ENCODE measurements around the gene YTHDF2. TPM values are rescaled to one million over a fixed set of nuclear protein-coding genes. Genes with fewer than 3 reads are reported as not detected.

YTHDF2 gene
- total RNA-seq, 1 experiment from 2014 or later, result 97.3 TPM

- ChIA-PET POLR2A (interaction anchor here (0.6 to 1.4 kb wide), 3 partner anchors 69 to 122 kb away, joined by 6 to 11 read pairs (median 8); partner anchors contain the start of gene GMEB1), CTCF (interaction anchor here (0.5 to 0.7 kb wide), 11 partner anchors 15 to 295 kb away, joined by 3 to 19 read pairs (median 7); partner anchors contain the start of genes GMEB1 and TAF12)
- Histone ChIP-seq H3K9me3 (ENCODE audit: control insufficient read depth, insufficient read depth, low read depth, low read length) (no peaks in the 10 kb centered on the region), H3K4me3 (ENCODE audit: low read depth in 2 of 2, low read length in 2 of 2) (peak overlapping the region; percentile 94 to 95), H3K4me1 (ENCODE audit: control insufficient read depth, insufficient read depth, low read length) (peaks cover 26% of the 10 kb centered on the region), H3K27me3 (ENCODE audit: control insufficient read depth, insufficient read depth, low read length) (no peaks in the 10 kb centered on the region), H3K36me3 (ENCODE audit: control insufficient read depth, insufficient read depth, low read length) (peaks cover 37% of the 10 kb centered on the region), H3K27ac (ENCODE audit: low read length) (peak overlapping the region; percentile 98)
- no TSS peak for BruUV-seq (replicated peaks)
- in situ Hi-C loops (cut with HindIII; ENCODE audit: low pct_unique_long_range_greater_than_20kb, low sequenced_read_pairs), result no loop called here
- intact Hi-C loops (cut with micrococcal nuclease; ENCODE audit: unreplicated experiment), result loop anchor here (1.0 kb wide), 1 partner anchor 89 kb away; the partner anchor contains the start of gene RNU11
- DNase-seq (ENCODE audit: low read depth, low spot score), result no peak
- ATAC-seq, result peak; percentile 25
- TF ChIP-seq SIN3A (IDR thresholded peaks at IDR 0.05; ENCODE audit: borderline replicate concordance, insufficient read depth, low read depth, low read length) (no peak), TCF7L2 (IDR thresholded peaks at IDR 0.05; ENCODE audit: low read depth, low read length) (no peak), POLR2AphosphoS5 (IDR thresholded peaks at IDR 0.05; ENCODE audit: low read depth, low read length) (no peak; the same call in 1 of the 2 replicates), CTCF (IDR thresholded peaks at IDR 0.05) (no peak)
- TF ChIP-seq, protein P1, sequence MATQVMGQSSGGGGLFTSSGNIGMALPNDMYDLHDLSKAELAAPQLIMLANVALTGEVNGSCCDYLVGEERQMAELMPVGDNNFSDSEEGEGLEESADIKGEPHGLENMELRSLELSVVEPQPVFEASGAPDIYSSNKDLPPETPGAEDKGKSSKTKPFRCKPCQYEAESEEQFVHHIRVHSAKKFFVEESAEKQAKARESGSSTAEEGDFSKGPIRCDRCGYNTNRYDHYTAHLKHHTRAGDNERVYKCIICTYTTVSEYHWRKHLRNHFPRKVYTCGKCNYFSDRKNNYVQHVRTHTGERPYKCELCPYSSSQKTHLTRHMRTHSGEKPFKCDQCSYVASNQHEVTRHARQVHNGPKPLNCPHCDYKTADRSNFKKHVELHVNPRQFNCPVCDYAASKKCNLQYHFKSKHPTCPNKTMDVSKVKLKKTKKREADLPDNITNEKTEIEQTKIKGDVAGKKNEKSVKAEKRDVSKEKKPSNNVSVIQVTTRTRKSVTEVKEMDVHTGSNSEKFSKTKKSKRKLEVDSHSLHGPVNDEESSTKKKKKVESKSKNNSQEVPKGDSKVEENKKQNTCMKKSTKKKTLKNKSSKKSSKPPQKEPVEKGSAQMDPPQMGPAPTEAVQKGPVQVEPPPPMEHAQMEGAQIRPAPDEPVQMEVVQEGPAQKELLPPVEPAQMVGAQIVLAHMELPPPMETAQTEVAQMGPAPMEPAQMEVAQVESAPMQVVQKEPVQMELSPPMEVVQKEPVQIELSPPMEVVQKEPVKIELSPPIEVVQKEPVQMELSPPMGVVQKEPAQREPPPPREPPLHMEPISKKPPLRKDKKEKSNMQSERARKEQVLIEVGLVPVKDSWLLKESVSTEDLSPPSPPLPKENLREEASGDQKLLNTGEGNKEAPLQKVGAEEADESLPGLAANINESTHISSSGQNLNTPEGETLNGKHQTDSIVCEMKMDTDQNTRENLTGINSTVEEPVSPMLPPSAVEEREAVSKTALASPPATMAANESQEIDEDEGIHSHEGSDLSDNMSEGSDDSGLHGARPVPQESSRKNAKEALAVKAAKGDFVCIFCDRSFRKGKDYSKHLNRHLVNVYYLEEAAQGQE (IDR thresholded peaks at IDR 0.05; ENCODE audit: insufficient read depth in 1 of 2, low read depth in 2 of 2, low read length in 1 of 2), result no peak
These were observed 780 bp downstream of the YTHDF2 start for GRCh38 chr1:28737307-28738132.

DNA sequence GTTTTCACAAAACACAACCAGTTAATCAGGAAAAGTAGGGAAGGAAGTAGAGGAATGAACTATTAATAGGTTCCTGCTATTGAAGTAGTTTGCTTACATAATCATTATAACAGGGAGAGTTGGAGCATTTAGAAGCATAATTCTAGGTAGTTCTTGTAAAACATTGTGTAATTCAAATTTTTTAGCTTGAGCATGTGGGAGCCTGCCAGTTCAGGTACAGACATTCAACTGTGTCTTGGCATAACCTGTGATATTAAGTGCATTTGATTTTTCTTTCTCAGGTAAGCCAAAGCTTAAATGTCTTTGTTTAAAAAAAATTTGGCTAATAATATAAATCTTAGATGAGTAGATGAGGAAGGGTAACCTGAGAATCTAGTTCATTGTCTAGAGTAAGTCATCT lies 3.4 kb downstream of the YTHDF2 start:
- no TSS peak for BruUV-seq (replicated peaks)
- no peak overlapping the region for H3K27ac ChIP-seq (ENCODE audit: low read length)
- DNase-seq (ENCODE audit: low read depth, low spot score) (no peak), ATAC-seq (no peak)
- no peaks in the 10 kb centered on the region for H3K27me3 ChIP-seq (ENCODE audit: control insufficient read depth, insufficient read depth, low read length)
- H3K9me3 ChIP-seq (ENCODE audit: control insufficient read depth, insufficient read depth, low read depth, low read length), result no peaks in the 10 kb centered on the region
- POLR2A ChIA-PET, result interaction anchor here (0.7 kb wide), 1 partner anchor 53 kb away, joined by 3 read pairs; no protein-coding TSS in a partner anchor
- H3K4me1 ChIP-seq (ENCODE audit: control insufficient read depth, insufficient read depth, low read length), result peaks cover 30% of the 10 kb centered on the region
- intact Hi-C loops (cut with micrococcal nuclease; ENCODE audit: unreplicated experiment) (no loop called here), in situ Hi-C loops (cut with HindIII; ENCODE audit: low pct_unique_long_range_greater_than_20kb, low sequenced_read_pairs) (no loop called here)
- no peak for TF ChIP-seq POLR2AphosphoS5 (IDR thresholded peaks at IDR 0.05; ENCODE audit: low read depth, low read length)
- TF ChIP-seq, protein P1 (IDR thresholded peaks at IDR 0.05; ENCODE audit: insufficient read depth in 1 of 2, low read depth in 2 of 2, low read length in 1 of 2), result no peak
- TF ChIP-seq CTCF (IDR thresholded peaks at IDR 0.05), result no peak
- TF ChIP-seq SIN3A (IDR thresholded peaks at IDR 0.05; ENCODE audit: borderline replicate concordance, insufficient read depth, low read depth, low read length), result no peak
- no peak for TF ChIP-seq TCF7L2 (IDR thresholded peaks at IDR 0.05; ENCODE audit: low read depth, low read length)
- no peak overlapping the region for H3K4me3 ChIP-seq (ENCODE audit: low read depth in 2 of 2, low read length in 2 of 2)
- CTCF ChIA-PET, result no interaction called here
- peaks cover 52% of the 10 kb centered on the region for H3K36me3 ChIP-seq (ENCODE audit: control insufficient read depth, insufficient read depth, low read length)

Data from Panc1 (cell line).